Hepatocyte (in vitro differentiated cells): ENCODE results near the gene ING1. TPM values are rescaled to one million over a fixed set of nuclear protein-coding genes. Genes with fewer than 3 reads are reported as not detected.

Experiments used
- DNase-seq: peaks from one replicate; pipeline ENCODE4 v3.0.0-alpha.2; 2016; ENCODE audit warnings: low spot score
- H2AFZ ChIP-seq: fragments of 200-600 bp; sonication (generic); 2 replicates; pipeline ENCODE4 v1.6.0; 2016; ENCODE audit warnings: antibody characterized with exemption, mild to moderate bottlenecking
- H3K27ac ChIP-seq: fragments of 200-600 bp; sonication (generic); 2 replicates; pipeline ENCODE4 v1.5.1; 2016; ENCODE audit warnings: mild to moderate bottlenecking
- H3K27me3 ChIP-seq: fragments of 200-600 bp; sonication (generic); 2 replicates; pipeline ENCODE4 v1.6.1; 2016
- H3K36me3 ChIP-seq: fragments of 200-600 bp; sonication (generic); replicated peaks from 2 replicates; pipeline ENCODE4 v1.5.1; 2016; ENCODE audit warnings: low read depth; ENCODE audit not compliant: insufficient read depth
- H3K4me1 ChIP-seq: fragments of 200-600 bp; sonication (generic); 2 replicates; pipeline ENCODE4 v1.5.1; 2016; ENCODE audit warnings: mild to moderate bottlenecking, moderate library complexity; ENCODE audit not compliant: insufficient read depth
- H3K4me2 ChIP-seq: fragments of 200-600 bp; sonication (generic); 2 replicates; pipeline ENCODE4 v1.6.0; 2016
- H3K4me3 ChIP-seq: fragments of 200-600 bp; sonication (generic); 2 replicates; pipeline ENCODE4 v1.5.1; 2016; ENCODE audit warnings: mild to moderate bottlenecking
- H3K79me2 ChIP-seq: fragments of 200-600 bp; sonication (generic); 2 replicates; pipeline ENCODE4 v1.6.0; 2017; ENCODE audit warnings: mild to moderate bottlenecking
- H3K9me2 ChIP-seq: fragments of 200-600 bp; sonication (generic); replicated peaks from 2 replicates; pipeline ENCODE4 v1.6.0; 2017; ENCODE audit warnings: mild to moderate bottlenecking; ENCODE audit not compliant: insufficient read depth
- H3K9me3 ChIP-seq: fragments of 200-600 bp; sonication (generic); 2 replicates; pipeline ENCODE4 v1.5.1; 2016; ENCODE audit warnings: low read depth, mild to moderate bottlenecking
- H4K20me1 ChIP-seq: fragments of 200-600 bp; sonication (generic); 2 replicates; pipeline ENCODE4 v1.6.0; 2016; ENCODE audit warnings: mild to moderate bottlenecking; ENCODE audit not compliant: insufficient read depth, poor library complexity, severe bottlenecking
- CTCF ChIP-seq: fragments of 200-600 bp; sonication (generic); IDR thresholded peaks from 2 replicates; pipeline ENCODE4 v1.5.1; 2016; ENCODE audit warnings: antibody characterized with exemption, mild to moderate bottlenecking; ENCODE audit not compliant: poor library complexity
- EZH2 ChIP-seq: fragments of 200-600 bp; sonication (generic); IDR thresholded peaks from 2 replicates; pipeline ENCODE4 v1.6.1; 2016; ENCODE audit warnings: antibody characterized with exemption, mild to moderate bottlenecking, borderline replicate concordance
- EZH2phosphoT487 ChIP-seq: fragments of 200-600 bp; sonication (generic); IDR thresholded peaks from one replicate; pipeline ENCODE4 v1.6.1; 2018; ENCODE audit warnings: antibody characterized with exemption, mild to moderate bottlenecking, low read depth, moderate library complexity; ENCODE audit not compliant: unreplicated experiment, severe bottlenecking
- WGBS: methylation state at CpG from one replicate; pipeline ENCODE4 v1.1.6; 2016; ENCODE audit warnings: low lambda C conversion rate; ENCODE audit errors: missing lambda C conversion rate; 5-methylcytosine and 5-hydroxymethylcytosine counted together
- polyA plus RNA-seq: library from polyadenylated mRNA; unstranded; fragments of >200 nt; fragmentation: Nextera tagmentation; extraction: Ambion mirVana; gene quantifications from 2 replicates; pipeline ENCODE4 v1.2.1, GENCODE V29; 2016
- total RNA-seq: library from RNA; depleted of rRNA; stranded (reverse); fragments of >200 nt; gene quantifications from 2 replicates; pipeline ENCODE4 v1.2.3, GENCODE V29; 2014

ING1 gene
- total and polyA plus RNA-seq, 2 experiments from 2014 or later, result 14.7 to 26.4 TPM

GRCh38 chr13:110681868-110682550 lies 31.5 kb upstream of the ING1 start:
- Histone ChIP-seq H3K4me3 (no peak overlapping the region), H2AFZ (no peak overlapping the region), H3K4me1 (peaks cover 16% of the 10 kb centered on the region), H3K27me3 (no peaks in the 10 kb centered on the region), H3K36me3 (no peaks in the 10 kb centered on the region), H3K9me2 (no peaks in the 10 kb centered on the region), H3K27ac (no peak overlapping the region), H3K4me2 (no peak overlapping the region), H3K79me2 (peaks cover 2% of the 10 kb centered on the region), H4K20me1 (no peaks in the 10 kb centered on the region), H3K9me3 (no peaks in the 10 kb centered on the region)
- 91% methylated on average over 15 of the region's 15 CpGs for WGBS
- no peak for DNase-seq
- TF ChIP-seq EZH2phosphoT487, result no peak
- TF ChIP-seq EZH2, result no peak
- no peak for TF ChIP-seq CTCF

GRCh38 chr13:110682746-110683145 lies 30.8 kb upstream of the ING1 start:
- Histone ChIP-seq H2AFZ (no peak overlapping the region), H3K4me1 (peaks cover 16% of the 10 kb centered on the region), H3K27me3 (no peaks in the 10 kb centered on the region), H3K36me3 (no peaks in the 10 kb centered on the region), H3K9me3 (no peaks in the 10 kb centered on the region), H3K9me2 (no peaks in the 10 kb centered on the region), H3K27ac (no peak overlapping the region), H3K4me2 (no peak overlapping the region), H3K79me2 (peaks cover 2% of the 10 kb centered on the region), H4K20me1 (no peaks in the 10 kb centered on the region), H3K4me3 (no peak overlapping the region)
- WGBS, result over 99% methylated on average over 12 of the region's 12 CpGs
- TF ChIP-seq CTCF, result no peak
- TF ChIP-seq EZH2phosphoT487, result no peak
- TF ChIP-seq EZH2, result no peak
- no peak for DNase-seq

- no peak overlapping the region for H3K27ac ChIP-seq
Observed at GRCh38 chr13:110683203-110683883, 30.2 kb upstream of the ING1 start.

More at GRCh38 chr13:110683203-110683883, 30.2 kb upstream of the ING1 start:
- H3K4me1 ChIP-seq, result peaks cover 16% of the 10 kb centered on the region
- no peaks in the 10 kb centered on the region for H3K9me3 ChIP-seq
- H3K27me3 ChIP-seq, result no peaks in the 10 kb centered on the region
- H4K20me1 ChIP-seq, result no peaks in the 10 kb centered on the region
- H3K4me2 ChIP-seq, result no peak overlapping the region
- H2AFZ ChIP-seq, result no peak overlapping the region
- no peak for DNase-seq
- H3K9me2 ChIP-seq, result no peaks in the 10 kb centered on the region
- TF ChIP-seq CTCF (peak; percentile 33), EZH2 (no peak)
- H3K4me3 ChIP-seq, result no peak overlapping the region
- H3K79me2 ChIP-seq, result peaks cover 2% of the 10 kb centered on the region
- WGBS, result 89% methylated on average over 5 of the region's 5 CpGs
- H3K36me3 ChIP-seq, result no peaks in the 10 kb centered on the region
